OCI-LY1 (cell line): ENCODE results near the gene SH3BP4.

Source experiments
- CTCF ChIP-seq: fragments of 200-600 bp; sonication (generic), shearing (Covaris generic); IDR thresholded peaks from 2 replicates; pipeline ENCODE4 v1.5.1; 2017; ENCODE audit warnings: mild to moderate bottlenecking, antibody characterized with exemption, low read length, moderate library complexity, mixed read lengths
- EZH2 ChIP-seq: fragments of 200-600 bp; sonication (generic), shearing (Covaris generic); IDR thresholded peaks from 2 replicates; pipeline ENCODE4 v1.8.0; 2017; ENCODE audit warnings: borderline replicate concordance, mixed run types, mild to moderate bottlenecking, antibody characterized with exemption, low read length, moderate library complexity, mixed read lengths

GRCh38 chr2:234976479-234977227, 24.8 kb downstream of the SH3BP4 start:
- TF ChIP-seq CTCF = no peak
- no peak for TF ChIP-seq EZH2
